H9 (cell line): ENCODE data around the gene FGF12. TPM values are rescaled to one million over a fixed set of nuclear protein-coding genes. Genes with fewer than 3 reads are reported as not detected.

ENCODE experiments used
- DNase-seq: peaks from one replicate; pipeline ENCODE4 v3.0.0-alpha.2; 2017
- H2AFZ ChIP-seq: one replicate; pipeline ENCODE4 v1.6.1; 2013; ENCODE audit warnings: mild to moderate bottlenecking, low read length, control low read depth, moderate library complexity
- H2AK5ac ChIP-seq: 2 replicates; pipeline ENCODE4 v1.6.1; 2013; ENCODE audit warnings: low read length, control low read depth, mixed read lengths; ENCODE audit not compliant: insufficient read length
- H2BK120ac ChIP-seq: one replicate; pipeline ENCODE4 v1.6.1; 2013; ENCODE audit warnings: low read depth, mild to moderate bottlenecking, low read length, control low read depth, inconsistent platforms; ENCODE audit not compliant: poor library complexity, severe bottlenecking
- H2BK12ac ChIP-seq: 2 replicates; pipeline ENCODE4 v1.6.1; 2013; ENCODE audit warnings: low read length, control low read depth, mixed read lengths, low read depth; ENCODE audit not compliant: insufficient read length
- H2BK15ac ChIP-seq: 2 replicates; pipeline ENCODE4 v1.6.1; 2013; ENCODE audit warnings: low read depth, low read length, control low read depth
- H2BK20ac ChIP-seq: one replicate; pipeline ENCODE4 v1.6.1; 2013; ENCODE audit warnings: low read depth, mild to moderate bottlenecking, low read length, control low read depth, inconsistent platforms; ENCODE audit not compliant: poor library complexity, severe bottlenecking
- H2BK5ac ChIP-seq: 2 replicates; pipeline ENCODE4 v1.6.1; 2013; ENCODE audit warnings: low read length, control low read depth, mixed read lengths; ENCODE audit not compliant: insufficient read length
- H3K14ac ChIP-seq: 2 replicates; pipeline ENCODE4 v1.6.1; 2013; ENCODE audit warnings: low read length, control low read depth; ENCODE audit not compliant: insufficient read depth
- H3K18ac ChIP-seq: 2 replicates; pipeline ENCODE4 v1.6.1; 2013; ENCODE audit warnings: low read depth, mild to moderate bottlenecking, mixed read lengths, low read length, control low read depth; ENCODE audit not compliant: insufficient read length
- H3K23ac ChIP-seq: 2 replicates; pipeline ENCODE4 v1.6.1; 2013; ENCODE audit warnings: low read length, control low read depth, mixed read lengths, low read depth; ENCODE audit not compliant: insufficient read length
- H3K23me2 ChIP-seq: 2 replicates; pipeline ENCODE4 v1.6.1; 2013; ENCODE audit warnings: low read depth, mild to moderate bottlenecking, mixed read lengths, low read length, control low read depth; ENCODE audit not compliant: insufficient read length, poor library complexity, severe bottlenecking
- H3K27ac ChIP-seq: 2 replicates; pipeline ENCODE4 v1.5.1; 2013; ENCODE audit warnings: low read length, control low read depth, mixed read lengths, low read depth; ENCODE audit not compliant: insufficient read length
- H3K27me3 ChIP-seq: 2 replicates; pipeline ENCODE4 v1.6.1; 2013; ENCODE audit warnings: low read length, control low read depth, inconsistent platforms; ENCODE audit not compliant: insufficient read depth
- H3K4ac ChIP-seq: 2 replicates; pipeline ENCODE4 v1.6.1; 2013; ENCODE audit warnings: low read depth, mild to moderate bottlenecking, control low read depth, inconsistent platforms, low read length, moderate library complexity
- H3K4me1 ChIP-seq: 2 replicates; pipeline ENCODE4 v1.6.1; 2013; ENCODE audit warnings: low read length, control low read depth, inconsistent platforms; ENCODE audit not compliant: insufficient read depth
- H3K4me2 ChIP-seq: 2 replicates; pipeline ENCODE4 v1.6.1; 2013; ENCODE audit warnings: low read length, control low read depth, mixed read lengths; ENCODE audit not compliant: insufficient read length, insufficient read depth
- H3K56ac ChIP-seq: 2 replicates; pipeline ENCODE4 v1.6.1; 2013; ENCODE audit warnings: low read depth, mild to moderate bottlenecking, mixed read lengths, low read length, control low read depth; ENCODE audit not compliant: insufficient read length
- H3K79me1 ChIP-seq: 2 replicates; pipeline ENCODE4 v1.6.1; 2013; ENCODE audit warnings: low read depth, mild to moderate bottlenecking, moderate library complexity, low read length, control low read depth, inconsistent platforms; ENCODE audit not compliant: insufficient read depth, poor library complexity, severe bottlenecking
- H3K79me2 ChIP-seq: 2 replicates; pipeline ENCODE4 v1.6.1; 2013; ENCODE audit warnings: low read length, control low read depth, inconsistent platforms; ENCODE audit not compliant: insufficient read depth
- H3K9ac ChIP-seq: 2 replicates; pipeline ENCODE4 v1.6.1; 2013; ENCODE audit warnings: low read length, control low read depth, mixed read lengths; ENCODE audit not compliant: insufficient read length; ENCODE audit errors: extremely low read depth
- H3K9me3 ChIP-seq: one replicate; pipeline ENCODE4 v1.6.1; 2013; ENCODE audit warnings: low read depth, low read length, inconsistent platforms; ENCODE audit not compliant: control insufficient read depth
- H3T11ph ChIP-seq: one replicate; pipeline ENCODE4 v1.6.1; 2013; ENCODE audit warnings: mild to moderate bottlenecking, low read length, control low read depth, inconsistent platforms
- H4K20me1 ChIP-seq: one replicate; pipeline ENCODE4 v1.6.1; 2013; ENCODE audit not compliant: control insufficient read depth, insufficient read length, insufficient read depth
- H4K5ac ChIP-seq: 2 replicates; pipeline ENCODE4 v1.6.1; 2013; ENCODE audit warnings: low read depth, mild to moderate bottlenecking, mixed read lengths, low read length, control low read depth; ENCODE audit not compliant: insufficient read length
- H4K8ac ChIP-seq: replicated peaks from 2 replicates; pipeline ENCODE4 v1.6.1; 2013; ENCODE audit warnings: low read length, control low read depth, mixed read lengths, low read depth; ENCODE audit not compliant: insufficient read length
- H4K91ac ChIP-seq: 2 replicates; pipeline ENCODE4 v1.6.1; 2013; ENCODE audit warnings: low read depth, mild to moderate bottlenecking, moderate library complexity, mixed read lengths, low read length, control low read depth; ENCODE audit not compliant: insufficient read length
- H3K27ac Mint-ChIP-seq, 3 experiments: 2 replicates in 2 of 3; 3 replicates in 1 of 3; pipeline ENCODE4 v1.8.0; 2020 to 2021; ENCODE audit warnings: mixed read lengths in 3 of 3, mild to moderate bottlenecking in 1 of 3, moderate library complexity in 1 of 3
- H3K27me3 Mint-ChIP-seq: 2 replicates; pipeline ENCODE4 v1.8.0; 2021; ENCODE audit warnings: low read depth, mild to moderate bottlenecking, moderate library complexity, mixed read lengths
- H3K36me3 Mint-ChIP-seq, 3 experiments: 2 replicates in 2 of 3; 3 replicates in 1 of 3; pipeline ENCODE4 v1.8.0; 2020 to 2021; ENCODE audit warnings: low read depth in 3 of 3, mixed read lengths in 3 of 3; ENCODE audit not compliant: insufficient read depth in 1 of 3
- H3K4me1 Mint-ChIP-seq, 2 experiments: 2 replicates each; pipeline ENCODE4 v1.8.0; 2020; ENCODE audit warnings: mixed read lengths in 2 of 2
- H3K4me3 Mint-ChIP-seq, 2 experiments: 2 replicates in 1 of 2; 3 replicates in 1 of 2; pipeline ENCODE4 v1.8.0; 2020 to 2021; ENCODE audit warnings: mild to moderate bottlenecking in 2 of 2, mixed read lengths in 2 of 2, moderate library complexity in 1 of 2
- H3K9me3 Mint-ChIP-seq, 2 experiments: 2 replicates in 1 of 2; 3 replicates in 1 of 2; pipeline ENCODE4 v1.8.0; 2020; ENCODE audit warnings: mild to moderate bottlenecking in 2 of 2, mixed read lengths in 2 of 2, moderate library complexity in 1 of 2
- WGBS: extraction: QIAGEN DNeasy Blood & Tissue Kit; methylation state at CpG from one replicate; pipeline ENCODE4 v1.1.7; 2013; ENCODE audit warnings: missing lambda C conversion rate, low lambda C conversion rate, mixed read lengths; ENCODE audit not compliant: insufficient read length; ENCODE audit errors: extremely low coverage; 5-methylcytosine and 5-hydroxymethylcytosine counted together
- total RNA-seq: library from RNA; stranded (reverse); gene quantifications from 2 replicates; pipeline ENCODE4 v1.2.1, GENCODE V29; 2021
- TF ChIP-seq, protein P1 (sequence below): fragments of 200-600 bp; sonication (generic); conservative IDR thresholded peaks from 3 replicates; pipeline ENCODE4 v1.8.0; 2021; ENCODE audit warnings: antibody characterized with exemption, mild to moderate bottlenecking

FGF12 gene
- total RNA-seq, 1 experiment from 2014 or later, result 5.6 TPM

- no peak overlapping the region for H2BK12ac ChIP-seq
- Mint-ChIP-seq H3K4me3 (no peak overlapping the region), H3K4me1 (peaks cover 0 to 2% of the 10 kb centered on the region in 2 experiments; a peak in 1 of 4 replicates), H3K36me3 (no peaks in the 10 kb centered on the region), H3K27me3 (no peaks in the 10 kb centered on the region), H3K9me3 (no peaks in the 10 kb centered on the region), H3K27ac (no peak overlapping the region)
- no peak overlapping the region for H2BK20ac ChIP-seq
- no peak overlapping the region for H3K27ac ChIP-seq
- TF ChIP-seq, protein P1, sequence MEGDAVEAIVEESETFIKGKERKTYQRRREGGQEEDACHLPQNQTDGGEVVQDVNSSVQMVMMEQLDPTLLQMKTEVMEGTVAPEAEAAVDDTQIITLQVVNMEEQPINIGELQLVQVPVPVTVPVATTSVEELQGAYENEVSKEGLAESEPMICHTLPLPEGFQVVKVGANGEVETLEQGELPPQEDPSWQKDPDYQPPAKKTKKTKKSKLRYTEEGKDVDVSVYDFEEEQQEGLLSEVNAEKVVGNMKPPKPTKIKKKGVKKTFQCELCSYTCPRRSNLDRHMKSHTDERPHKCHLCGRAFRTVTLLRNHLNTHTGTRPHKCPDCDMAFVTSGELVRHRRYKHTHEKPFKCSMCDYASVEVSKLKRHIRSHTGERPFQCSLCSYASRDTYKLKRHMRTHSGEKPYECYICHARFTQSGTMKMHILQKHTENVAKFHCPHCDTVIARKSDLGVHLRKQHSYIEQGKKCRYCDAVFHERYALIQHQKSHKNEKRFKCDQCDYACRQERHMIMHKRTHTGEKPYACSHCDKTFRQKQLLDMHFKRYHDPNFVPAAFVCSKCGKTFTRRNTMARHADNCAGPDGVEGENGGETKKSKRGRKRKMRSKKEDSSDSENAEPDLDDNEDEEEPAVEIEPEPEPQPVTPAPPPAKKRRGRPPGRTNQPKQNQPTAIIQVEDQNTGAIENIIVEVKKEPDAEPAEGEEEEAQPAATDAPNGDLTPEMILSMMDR, result no peak
- H3K79me2 ChIP-seq, result no peaks in the 10 kb centered on the region
- H2BK15ac ChIP-seq, result no peak overlapping the region
- H4K20me1 ChIP-seq, result no peaks in the 10 kb centered on the region
- no peak overlapping the region for H4K91ac ChIP-seq
- no peak overlapping the region for H4K5ac ChIP-seq
- no peak overlapping the region for H3T11ph ChIP-seq
- no peak overlapping the region for H3K4ac ChIP-seq
- no peaks in the 10 kb centered on the region for H3K79me1 ChIP-seq
- WGBS, result no CpG with 5 or more reads among the region's 5 CpGs
- no peak overlapping the region for H3K14ac ChIP-seq
- no peak overlapping the region for H3K18ac ChIP-seq
- H3K23me2 ChIP-seq, result no peaks in the 10 kb centered on the region
- H2BK120ac ChIP-seq, result no peak overlapping the region
- no peak overlapping the region for H4K8ac ChIP-seq
- no peak overlapping the region for H3K23ac ChIP-seq
- no peak overlapping the region for H2AK5ac ChIP-seq
- H3K56ac ChIP-seq, result no peak overlapping the region
- H3K4me1 ChIP-seq, result no peaks in the 10 kb centered on the region; the same call in 1 of the 2 replicates
- H3K27me3 ChIP-seq, result no peaks in the 10 kb centered on the region
- no peak overlapping the region for H2BK5ac ChIP-seq
- H2AFZ ChIP-seq, result no peak overlapping the region
- no peak overlapping the region for H3K4me2 ChIP-seq
- DNase-seq, result no peak
- H3K9ac ChIP-seq, result no peak overlapping the region
- H3K9me3 ChIP-seq, result no peaks in the 10 kb centered on the region
Observed at GRCh38 chr3:192224634-192225155, 502.6 kb downstream of the FGF12 start.
